ENCODE results near the gene KNDC1. TPM values are rescaled to one million over a fixed set of nuclear protein-coding genes. Genes with fewer than 3 reads are reported as not detected.
"Not testable (repeated sequence)": the region's sequence is repeated elsewhere in the genome, so short reads cannot be mapped to it uniquely, and the experiment has no call there.

Gene KNDC1
- total RNA-seq, 2 donors from 2014 or later, result 0.33 to 0.37 TPM

GRCh38 chr10:133258066-133258817 is 98.2 kb downstream of the KNDC1 start:
- DNase-seq (ENCODE audit: low spot score), result no peak
- intact Hi-C loops (cut with DNase I), result loop anchor here in 1 of 2 donors (10.0 kb wide), 1 partner anchor 1843 kb away; no protein-coding TSS in a partner anchor

- intact Hi-C loops (cut with DNase I), result loop anchor here in 1 of 2 donors (10.0 kb wide), 1 partner anchor 1844 kb away; no protein-coding TSS in a partner anchor
- peak; percentile 97 for DNase-seq (ENCODE audit: low spot score)
Measured at GRCh38 chr10:133258818-133259601, 99.0 kb downstream of the KNDC1 start.

GRCh38 chr10:133259602-133259989 is 99.6 kb downstream of the KNDC1 start:
- intact Hi-C loops (cut with DNase I), result loop anchor here in 1 of 2 donors (10.0 kb wide), 1 partner anchor 1845 kb away; no protein-coding TSS in a partner anchor
- no peak for DNase-seq (ENCODE audit: low spot score)

- intact Hi-C loops (cut with DNase I), result no loop called here
- DNase-seq (ENCODE audit: low spot score), result peak; percentile 89
Measured at GRCh38 chr10:133260895-133261725, 101.1 kb downstream of the KNDC1 start.

- peak; percentile 96 for DNase-seq (ENCODE audit: low spot score)
- intact Hi-C loops (cut with DNase I), result no loop called here
Measured at GRCh38 chr10:133261726-133262325, 101.8 kb downstream of the KNDC1 start.

GRCh38 chr10:133262696-133263095 is 102.7 kb downstream of the KNDC1 start:
- no peak for DNase-seq (ENCODE audit: low spot score)
- intact Hi-C loops (cut with DNase I), result no loop called here

GRCh38 chr10:133263674-133264073 is 103.7 kb downstream of the KNDC1 start:
- no peak for DNase-seq (ENCODE audit: low spot score)
- intact Hi-C loops (cut with DNase I), result no loop called here

- DNase-seq (ENCODE audit: low spot score), result no peak
Measured at GRCh38 chr10:133264461-133264860, 104.4 kb downstream of the KNDC1 start.

GRCh38 chr10:133265052-133265451 is 105.0 kb downstream of the KNDC1 start:
- intact Hi-C loops (cut with DNase I); DNase-seq (ENCODE audit: low spot score): not testable (repeated sequence)

More at GRCh38 chr10:133264461-133264860, 104.4 kb downstream of the KNDC1 start:
- intact Hi-C loops (cut with DNase I), result no loop called here

GRCh38 chr10:133266056-133266795 is 106.2 kb downstream of the KNDC1 start:
- DNase-seq (ENCODE audit: low spot score), result no peak
- intact Hi-C loops (cut with DNase I), result no loop called here

- intact Hi-C loops (cut with DNase I), result no loop called here
- no peak for DNase-seq (ENCODE audit: low spot score)
Measured at GRCh38 chr10:133267293-133267692, 107.3 kb downstream of the KNDC1 start.

GRCh38 chr10:133267829-133268228 is 107.8 kb downstream of the KNDC1 start:
- no peak for DNase-seq (ENCODE audit: low spot score)
- intact Hi-C loops (cut with DNase I), result no loop called here

- DNase-seq (ENCODE audit: low spot score), result no peak
- intact Hi-C loops (cut with DNase I), result no loop called here
Measured at GRCh38 chr10:133268532-133268931, 108.5 kb downstream of the KNDC1 start.

GRCh38 chr10:133269367-133269766 is 109.3 kb downstream of the KNDC1 start:
- intact Hi-C loops (cut with DNase I), result no loop called here
- DNase-seq (ENCODE audit: low spot score), result no peak

GRCh38 chr10:133270204-133270603 is 110.2 kb downstream of the KNDC1 start:
- no peak for DNase-seq (ENCODE audit: low spot score)
- intact Hi-C loops (cut with DNase I), result no loop called here

- no peak for DNase-seq (ENCODE audit: low spot score)
- intact Hi-C loops (cut with DNase I), result no loop called here
Measured at GRCh38 chr10:133270773-133271297, 110.8 kb downstream of the KNDC1 start.

- intact Hi-C loops (cut with DNase I), result no loop called here
- DNase-seq (ENCODE audit: low spot score), result no peak
Measured at GRCh38 chr10:133271521-133272300, 111.7 kb downstream of the KNDC1 start.
